HG03342 (cell line): ENCODE measurements around the gene SLC38A3.
"Not testable (repeated sequence)": the region's sequence is repeated elsewhere in the genome, so short reads cannot be mapped to it uniquely, and the experiment has no call there.

Source experiments
- ATAC-seq: cut with Tn5 transposase; IDR thresholded peaks from one replicate; pipeline ENCODE4 v1.9.1; 2021; ENCODE audit warnings: mild to moderate bottlenecking, moderate library complexity; ENCODE audit not compliant: unreplicated experiment

The SLC38A3 gene

GRCh38 chr3:50208677-50209344, 3.7 kb downstream of the SLC38A3 start:
- ATAC-seq, result no peak

- no peak for ATAC-seq
Measured at GRCh38 chr3:50210176-50210509, 5.1 kb downstream of the SLC38A3 start.

DNA sequence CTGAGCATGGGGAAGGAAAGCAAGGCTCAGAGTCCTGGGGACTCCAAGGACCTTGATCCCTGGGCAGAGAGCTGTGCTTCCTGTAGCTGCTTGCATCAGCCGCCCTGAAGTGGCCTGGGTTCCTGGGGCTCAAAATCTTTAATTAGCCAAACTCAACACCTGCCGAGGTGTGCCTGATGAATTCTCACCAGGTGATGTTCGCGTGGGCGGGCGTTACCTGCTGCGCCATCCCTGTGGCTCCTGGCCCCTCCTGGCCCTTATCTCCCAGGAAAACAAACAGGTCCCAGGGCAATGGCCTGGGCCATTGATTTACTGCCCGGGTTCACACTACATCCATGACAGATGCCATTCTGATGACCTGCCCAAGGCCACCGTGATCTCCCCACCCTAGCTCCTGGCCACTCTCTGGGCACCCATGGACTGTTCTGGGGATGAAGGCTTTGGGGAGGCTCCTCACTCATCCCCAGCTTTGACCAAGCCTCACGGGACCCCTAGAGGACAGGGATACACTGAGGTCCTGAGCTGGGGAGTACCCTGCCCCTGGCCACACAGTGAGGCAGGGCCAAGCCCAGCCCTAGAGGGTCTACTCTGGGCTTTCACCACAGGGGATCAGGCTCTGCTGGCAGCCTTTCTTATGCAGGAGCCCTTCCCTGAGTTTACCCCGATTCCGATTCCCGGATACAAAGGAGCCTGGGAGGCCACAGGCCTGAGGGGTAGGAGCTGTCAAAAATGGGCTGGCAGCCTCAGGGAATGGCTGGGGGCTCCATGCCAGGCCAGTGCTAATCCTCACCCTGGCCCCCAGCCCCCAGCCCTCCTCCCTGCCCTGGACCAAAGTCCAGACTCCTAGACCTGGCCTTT, 5.7 kb downstream of the SLC38A3 start:
- no peak for ATAC-seq

DNA sequence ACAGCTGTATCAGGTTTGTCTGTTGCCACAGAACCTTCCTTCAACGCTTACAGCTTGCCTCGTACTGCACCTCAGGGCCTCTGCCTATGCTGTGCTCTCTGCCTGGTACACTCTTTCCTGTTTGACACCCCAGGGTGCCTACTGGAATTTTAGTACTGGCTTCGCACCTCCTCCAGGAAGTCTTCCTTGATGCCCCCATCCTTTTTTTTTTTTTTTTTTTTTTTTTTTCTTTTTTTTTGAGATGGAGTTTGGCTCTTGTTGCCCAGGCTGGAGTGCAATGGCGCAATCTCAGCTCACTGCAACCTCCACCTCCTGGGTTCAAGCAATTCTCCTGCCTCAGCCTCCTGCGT, 6.3 kb downstream of the SLC38A3 start:
- ATAC-seq, result not testable (repeated sequence)

- ATAC-seq, result no peak
Measured at GRCh38 chr3:50211930-50212329, 6.9 kb downstream of the SLC38A3 start.

DNA sequence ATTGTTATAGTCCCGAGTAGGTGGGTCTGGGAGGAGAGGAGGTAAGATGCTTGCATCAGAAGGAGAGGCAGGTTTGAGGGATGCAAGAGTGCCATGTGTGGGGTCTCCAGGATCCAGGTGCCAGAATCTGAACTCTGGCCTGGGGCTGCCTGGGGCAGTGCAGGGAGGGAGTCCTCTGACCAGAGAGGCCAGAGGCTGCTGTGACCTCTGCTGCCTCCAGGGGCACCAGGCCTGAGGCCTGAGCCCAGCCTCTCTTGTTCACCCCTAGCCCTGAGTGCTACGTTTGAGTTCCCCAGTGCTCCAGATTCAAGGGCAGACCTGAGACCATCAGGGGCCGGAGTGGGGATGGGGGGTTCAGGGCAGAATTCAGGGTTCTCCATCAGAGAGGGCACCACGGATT, 7.4 kb downstream of the SLC38A3 start:
- no peak for ATAC-seq

DNA sequence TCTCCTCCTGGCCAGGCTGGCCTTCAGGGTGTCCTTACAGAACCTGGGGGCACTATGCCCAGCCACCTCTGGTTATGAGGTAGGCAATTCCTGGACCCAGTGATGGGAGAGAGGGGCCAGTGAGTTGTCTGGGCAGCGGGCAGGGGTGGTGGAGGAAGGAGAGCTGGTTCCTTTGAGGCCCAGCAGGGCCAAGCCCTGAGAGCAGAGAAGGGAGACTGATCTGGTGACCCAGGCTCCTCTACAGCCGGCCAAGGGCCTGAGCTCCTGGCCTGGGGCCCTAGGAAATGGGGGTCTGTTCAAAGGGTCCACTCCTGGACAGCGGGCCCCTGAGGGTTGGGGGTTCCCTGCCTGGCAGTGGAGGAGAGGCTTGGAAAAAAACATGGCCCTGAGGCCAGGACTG, 7.9 kb downstream of the SLC38A3 start:
- no peak for ATAC-seq

DNA sequence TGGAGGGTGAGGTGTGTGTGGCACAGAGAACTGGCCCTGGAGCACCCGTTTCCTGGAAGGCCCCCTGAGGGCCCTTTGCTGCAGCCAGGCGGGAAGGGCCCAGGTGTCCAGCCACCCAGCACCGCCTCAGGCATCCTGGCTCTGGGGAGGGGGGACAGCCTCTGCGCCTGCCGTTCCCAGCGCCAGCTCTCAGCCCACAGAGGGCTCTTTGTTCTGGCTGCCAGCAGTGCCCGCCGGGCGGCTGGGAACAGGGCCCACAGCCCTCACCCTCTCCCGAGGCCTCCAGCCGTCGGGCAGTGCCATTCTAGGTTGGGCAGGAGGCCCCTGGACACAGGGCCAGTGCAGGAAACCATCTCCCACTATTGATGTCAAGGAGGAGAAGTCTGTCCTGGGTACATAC, 8.3 kb downstream of the SLC38A3 start:
- no peak for ATAC-seq

DNA sequence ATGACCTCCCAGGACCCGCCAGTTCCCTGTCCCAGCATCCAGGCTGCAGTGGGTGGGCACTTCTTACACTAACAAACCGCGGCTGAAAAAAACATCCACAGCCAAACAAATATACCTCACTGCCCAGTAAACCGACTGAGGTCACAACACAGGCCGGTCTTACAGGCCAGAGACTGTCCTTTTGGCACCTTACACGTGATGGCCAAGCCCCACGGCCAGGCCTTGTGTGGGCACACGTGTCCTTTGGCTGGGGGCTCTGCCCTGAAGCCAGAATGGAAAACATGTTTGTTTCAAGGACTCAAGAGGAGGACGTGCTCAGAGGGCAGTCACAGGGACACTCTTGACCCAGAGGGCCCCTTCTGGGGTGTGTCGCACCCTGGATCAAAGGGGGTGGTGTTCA, 9.8 kb downstream of the SLC38A3 start:
- ATAC-seq, result no peak

- no peak for ATAC-seq
Measured at GRCh38 chr3:50215529-50215928, 10.5 kb downstream of the SLC38A3 start.

- no peak for ATAC-seq
Measured at GRCh38 chr3:50217681-50218080, 12.6 kb downstream of the SLC38A3 start.

DNA sequence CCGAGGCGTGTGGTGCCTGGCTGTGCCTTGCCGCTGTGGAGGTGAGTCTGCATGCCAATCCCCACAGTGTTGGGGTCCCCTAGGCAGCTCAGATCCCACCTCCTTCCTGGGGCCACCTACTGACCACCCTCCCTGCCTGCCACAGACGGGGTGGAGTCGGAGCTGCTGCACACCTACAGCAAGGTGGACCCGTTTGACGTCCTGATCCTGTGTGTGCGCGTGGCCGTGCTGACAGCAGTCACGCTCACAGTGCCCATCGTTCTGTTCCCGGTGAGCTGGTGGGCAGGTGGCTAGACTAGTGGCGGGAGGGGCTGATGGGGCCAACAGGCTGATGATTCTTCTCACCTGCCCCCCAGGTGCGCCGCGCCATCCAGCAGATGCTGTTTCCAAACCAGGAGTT, 13.4 kb downstream of the SLC38A3 start:
- ATAC-seq, result no peak

- no peak for ATAC-seq
Measured at GRCh38 chr3:50219285-50219684, 14.2 kb downstream of the SLC38A3 start.

- ATAC-seq, result no peak
Measured at GRCh38 chr3:50220109-50220508, 15.0 kb downstream of the SLC38A3 start.

GRCh38 chr3:50221051-50221410, 16.0 kb downstream of the SLC38A3 start:
- no peak for ATAC-seq

- ATAC-seq, result no peak
Measured at GRCh38 chr3:50221411-50222168, 16.5 kb downstream of the SLC38A3 start.

- ATAC-seq, result no peak
Measured at GRCh38 chr3:50222169-50222528, 17.1 kb downstream of the SLC38A3 start.

GRCh38 chr3:50224639-50225038, 19.6 kb downstream of the SLC38A3 start:
- ATAC-seq, result no peak

- peak; percentile 3 for ATAC-seq
Measured at GRCh38 chr3:50226888-50227389, 21.9 kb downstream of the SLC38A3 start.

GRCh38 chr3:50227390-50228183, 22.5 kb downstream of the SLC38A3 start:
- ATAC-seq, result peak; percentile 88

DNA sequence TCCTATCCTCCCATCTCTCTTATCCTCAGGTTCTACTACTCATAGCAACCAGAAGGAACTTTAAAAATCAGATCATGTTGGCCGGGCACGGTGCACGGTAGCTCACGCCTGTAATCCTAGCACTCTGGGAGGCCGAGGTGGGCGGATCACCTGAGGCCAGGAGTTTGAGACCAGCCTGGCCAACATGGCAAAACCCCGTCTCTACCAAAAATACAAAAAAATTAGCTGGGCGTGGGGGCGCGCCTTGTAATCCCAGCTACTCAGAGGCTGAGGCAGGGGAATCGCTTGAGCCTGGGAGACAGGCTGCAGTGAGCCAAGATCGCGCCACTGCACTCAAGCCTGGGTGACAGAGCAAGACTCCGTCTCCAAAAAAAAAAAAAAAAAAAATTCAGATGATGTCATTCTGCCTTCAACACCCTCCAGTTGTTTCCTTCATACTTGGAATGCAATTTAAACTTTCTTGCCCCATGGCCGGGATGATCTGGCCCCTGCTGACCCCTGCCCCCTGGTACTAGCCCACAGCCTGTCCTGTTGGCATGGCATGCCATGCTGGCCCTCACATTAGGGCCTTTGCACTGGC, 23.2 kb downstream of the SLC38A3 start:
- not testable (repeated sequence) for ATAC-seq
